GM18873 (cell line): ENCODE measurements around the gene TMBIM6.

Source experiments
- ATAC-seq: cut with Tn5 transposase; IDR thresholded peaks from one replicate; pipeline ENCODE4 v1.9.1; 2021; ENCODE audit warnings: mild to moderate bottlenecking, moderate library complexity, moderate number of reproducible peaks; ENCODE audit not compliant: unreplicated experiment, low FRiP score

TMBIM6 gene

GRCh38 chr12:49794811-49795653 is 53.7 kb downstream of the TMBIM6 start:
- no peak for ATAC-seq

GRCh38 chr12:49795654-49796105 is 54.3 kb downstream of the TMBIM6 start:
- ATAC-seq = no peak

GRCh38 chr12:49796155-49796554 is 54.8 kb downstream of the TMBIM6 start:
- ATAC-seq = no peak

GRCh38 chr12:49796606-49797448 is 55.5 kb downstream of the TMBIM6 start:
- no peak for ATAC-seq

- no peak for ATAC-seq
Observed at GRCh38 chr12:49797449-49797776, 56.1 kb downstream of the TMBIM6 start.

GRCh38 chr12:49798248-49798647 is 56.9 kb downstream of the TMBIM6 start:
- no peak for ATAC-seq

GRCh38 chr12:49798934-49799333 is 57.6 kb downstream of the TMBIM6 start:
- no peak for ATAC-seq

GRCh38 chr12:49800421-49801140 is 59.2 kb downstream of the TMBIM6 start:
- no peak for ATAC-seq

GRCh38 chr12:49801141-49802063 is 60.0 kb downstream of the TMBIM6 start:
- no peak for ATAC-seq

- ATAC-seq = no peak
Observed at GRCh38 chr12:49803693-49804450, 62.5 kb downstream of the TMBIM6 start.

GRCh38 chr12:49804821-49805220 is 63.5 kb downstream of the TMBIM6 start:
- no peak for ATAC-seq

GRCh38 chr12:49805409-49805808 is 64.1 kb downstream of the TMBIM6 start:
- no peak for ATAC-seq

GRCh38 chr12:49806321-49806813 is 65.0 kb downstream of the TMBIM6 start:
- no peak for ATAC-seq

- ATAC-seq = no peak
Observed at GRCh38 chr12:49806877-49807276, 65.5 kb downstream of the TMBIM6 start.

GRCh38 chr12:49807991-49808580 is 66.7 kb downstream of the TMBIM6 start:
- ATAC-seq = no peak

- no peak for ATAC-seq
Observed at GRCh38 chr12:49808686-49809380, 67.5 kb downstream of the TMBIM6 start.

- no peak for ATAC-seq
Observed at GRCh38 chr12:49809381-49809905, 68.1 kb downstream of the TMBIM6 start.

GRCh38 chr12:49809906-49810389 is 68.6 kb downstream of the TMBIM6 start:
- ATAC-seq = no peak
